DOHH2 (cell line): ENCODE data around the gene CLIC4.

ENCODE experiments used
- CTCF ChIP-seq: fragments of 200-600 bp; sonication (generic); IDR thresholded peaks from one replicate; pipeline ENCODE4 v1.5.1; 2014; ENCODE audit warnings: antibody characterized with exemption, mild to moderate bottlenecking, low read depth, low read length; ENCODE audit not compliant: poor library complexity, severe bottlenecking
- EZH2phosphoT487 ChIP-seq: fragments of 200-600 bp; sonication (generic); IDR thresholded peaks from 2 replicates; pipeline ENCODE4 v1.6.1; 2017; ENCODE audit warnings: borderline replicate concordance, mild to moderate bottlenecking, antibody characterized with exemption, low read length, moderate library complexity, mixed read lengths

GRCh38 chr1:24806588-24806987 lies 61.3 kb downstream of the CLIC4 start:
- no peak for TF ChIP-seq CTCF
- no peak for TF ChIP-seq EZH2phosphoT487
